ENCODE measurements around the gene GPR179. TPM values are rescaled to one million over a fixed set of nuclear protein-coding genes. Genes with fewer than 3 reads are reported as not detected.

Gene GPR179
- total and polyA plus RNA-seq, 2 donors (not counting 3 experiments of a cell fraction or from before 2014, with no cell fraction given): not detected

DNA sequence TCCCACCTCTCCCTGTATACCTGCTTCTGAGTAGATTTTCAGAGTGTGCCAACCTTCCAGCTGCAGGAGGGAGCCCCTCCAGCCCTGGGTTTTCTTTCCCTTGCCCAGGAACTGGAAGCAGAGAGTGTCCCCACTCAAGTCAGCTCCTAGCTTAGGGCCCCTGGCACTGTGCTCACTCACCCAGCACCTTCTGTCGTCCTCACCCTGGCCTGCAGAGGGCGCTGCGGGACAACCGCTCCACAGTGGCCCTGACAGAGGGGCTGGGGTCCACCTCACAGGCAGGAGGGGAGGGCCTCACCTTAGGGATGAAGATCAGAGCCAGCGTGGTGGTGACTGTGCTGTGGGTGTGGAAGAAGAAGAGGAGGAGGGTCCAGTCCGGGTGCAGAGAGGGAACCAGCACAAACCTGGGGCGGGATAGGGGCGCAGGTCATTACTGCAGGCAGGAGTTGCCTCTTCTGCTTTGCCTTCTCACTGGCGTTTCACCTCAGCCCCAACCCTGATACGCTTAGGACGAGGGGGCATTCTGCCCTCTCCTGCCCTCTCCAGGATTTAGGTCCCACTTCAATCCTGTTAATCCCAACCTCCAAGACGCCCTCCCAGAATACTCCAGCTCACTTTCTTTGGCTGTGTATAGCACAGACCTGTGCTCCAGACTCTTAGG, 10.0 kb downstream of the GPR179 start:
- CTCF ChIA-PET: interaction anchor here (0.6 to 6.6 kb wide), 18 partner anchors 8 to 224 kb away, joined by 3 to 63 read pairs (median 5); no protein-coding TSS in a partner anchor
- DNase-seq (ENCODE audit: low read depth, low spot score): peak; percentile 33
- intact Hi-C loops (cut with micrococcal nuclease) (no loop called here), dilution Hi-C loops (cut with MboI; ENCODE audit: extremely low pct_ligation_motif_present, low sequenced_read_pairs) (no loop called here)
- Histone ChIP-seq H3K9me3 (replicated peaks; ENCODE audit: control insufficient read depth, insufficient read depth, low read length) (no peaks in the 10 kb centered on the region), H3K4me1 (ENCODE audit: control insufficient read depth, extremely low read depth, insufficient read depth, low read length) (no peaks in the 10 kb centered on the region), H3K79me2 (ENCODE audit: control insufficient read depth, insufficient read depth, low read length) (no peaks in the 10 kb centered on the region), H3K9me1 (replicated peaks; ENCODE audit: control insufficient read depth, extremely low read depth, insufficient read depth, low read length) (no peaks in the 10 kb centered on the region), H4K20me1 (replicated peaks; ENCODE audit: control insufficient read depth, extremely low read depth, insufficient read depth, low read length) (no peaks in the 10 kb centered on the region), H3K9ac (replicated peaks; ENCODE audit: extremely low read depth, insufficient read depth, low read length) (no peak overlapping the region), H3K27ac (ENCODE audit: insufficient read depth, low read depth, low read length) (no peak overlapping the region), H3K36me3 (ENCODE audit: control insufficient read depth in 2 of 2, extremely low read depth in 1 of 2, insufficient read depth in 2 of 2, low read length in 2 of 2) (no peaks in the 10 kb centered on the region), H3K4me2 (ENCODE audit: insufficient read depth, low read length) (no peak overlapping the region), H3K4me3 (replicated peaks in 1 of 3; ENCODE audit: insufficient read depth in 1 of 3, low read depth in 1 of 3, low read length in 3 of 3) (no peak overlapping the region), H3K27me3 (ENCODE audit: control insufficient read depth in 2 of 2, insufficient read depth in 2 of 2, low read length in 2 of 2) (no peaks in the 10 kb centered on the region), H2AFZ (ENCODE audit: low read depth, low read length) (no peak overlapping the region)
- POLR2A ChIA-PET: no interaction called here
- FAIRE-seq: no peak
- TF ChIP-seq, protein P1, sequence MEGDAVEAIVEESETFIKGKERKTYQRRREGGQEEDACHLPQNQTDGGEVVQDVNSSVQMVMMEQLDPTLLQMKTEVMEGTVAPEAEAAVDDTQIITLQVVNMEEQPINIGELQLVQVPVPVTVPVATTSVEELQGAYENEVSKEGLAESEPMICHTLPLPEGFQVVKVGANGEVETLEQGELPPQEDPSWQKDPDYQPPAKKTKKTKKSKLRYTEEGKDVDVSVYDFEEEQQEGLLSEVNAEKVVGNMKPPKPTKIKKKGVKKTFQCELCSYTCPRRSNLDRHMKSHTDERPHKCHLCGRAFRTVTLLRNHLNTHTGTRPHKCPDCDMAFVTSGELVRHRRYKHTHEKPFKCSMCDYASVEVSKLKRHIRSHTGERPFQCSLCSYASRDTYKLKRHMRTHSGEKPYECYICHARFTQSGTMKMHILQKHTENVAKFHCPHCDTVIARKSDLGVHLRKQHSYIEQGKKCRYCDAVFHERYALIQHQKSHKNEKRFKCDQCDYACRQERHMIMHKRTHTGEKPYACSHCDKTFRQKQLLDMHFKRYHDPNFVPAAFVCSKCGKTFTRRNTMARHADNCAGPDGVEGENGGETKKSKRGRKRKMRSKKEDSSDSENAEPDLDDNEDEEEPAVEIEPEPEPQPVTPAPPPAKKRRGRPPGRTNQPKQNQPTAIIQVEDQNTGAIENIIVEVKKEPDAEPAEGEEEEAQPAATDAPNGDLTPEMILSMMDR (IDR thresholded peaks at IDR 0.05; ENCODE audit: extremely low read depth in 1 of 2, insufficient read depth in 1 of 2, low read depth in 1 of 2, low read length in 2 of 2): peak; percentile 73 to 75
- no peak for TF ChIP-seq MYC (IDR thresholded peaks at IDR 0.05; ENCODE audit: low read depth, low read length)
- BruUV-seq (replicated peaks): no TSS peak

DNA sequence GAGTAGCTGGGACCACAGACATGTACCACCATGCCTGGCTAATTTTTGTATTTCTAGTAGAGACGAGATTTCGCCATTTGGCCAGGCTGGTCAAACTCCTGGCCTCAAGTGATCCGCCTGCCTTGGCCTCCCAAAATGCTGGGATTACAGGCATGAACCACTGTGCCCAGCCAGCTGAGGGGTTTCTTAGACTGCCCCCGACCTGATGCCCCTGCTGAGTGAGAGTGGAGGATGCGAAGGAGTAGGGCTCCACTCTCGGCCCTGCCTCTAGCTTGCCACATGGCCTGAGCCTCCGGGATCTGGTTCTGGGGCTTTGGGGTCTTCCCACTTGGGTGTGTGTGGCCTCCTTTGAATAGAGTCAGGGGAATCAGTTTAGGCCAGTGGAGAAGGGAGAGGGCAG, 11.0 kb downstream of the GPR179 start:
- H3K36me3 ChIP-seq (ENCODE audit: control insufficient read depth in 2 of 2, extremely low read depth in 1 of 2, insufficient read depth in 2 of 2, low read length in 2 of 2): no peaks in the 10 kb centered on the region
- POLR2A ChIA-PET: interaction anchor here (0.6 kb wide), 1 partner anchor 106 kb away, joined by 5 read pairs; no protein-coding TSS in a partner anchor
- H3K27ac ChIP-seq (ENCODE audit: insufficient read depth, low read depth, low read length): no peak overlapping the region
- H3K9me3 ChIP-seq (replicated peaks; ENCODE audit: control insufficient read depth, insufficient read depth, low read length): no peaks in the 10 kb centered on the region
- H3K4me2 ChIP-seq (ENCODE audit: insufficient read depth, low read length): no peak overlapping the region
- FAIRE-seq (no peak), DNase-seq (ENCODE audit: low read depth, low spot score) (no peak)
- no TSS peak for BruUV-seq (replicated peaks)
- CTCF ChIA-PET: interaction anchor here (0.7 to 6.6 kb wide), 8 partner anchors 11 to 225 kb away, joined by 3 to 63 read pairs (median 8); no protein-coding TSS in a partner anchor
- H3K9ac ChIP-seq (replicated peaks; ENCODE audit: extremely low read depth, insufficient read depth, low read length): no peak overlapping the region
- dilution Hi-C loops (cut with MboI; ENCODE audit: extremely low pct_ligation_motif_present, low sequenced_read_pairs) (no loop called here), intact Hi-C loops (cut with micrococcal nuclease) (no loop called here)
- H3K4me1 ChIP-seq (ENCODE audit: control insufficient read depth, extremely low read depth, insufficient read depth, low read length): no peaks in the 10 kb centered on the region
- TF ChIP-seq GATA2 (IDR thresholded peaks at IDR 0.05; ENCODE audit: insufficient read depth, insufficient read length, low read depth, low read length) (no peak), POLR2AphosphoS5 (IDR thresholded peaks at IDR 0.05; ENCODE audit: insufficient read depth, low read depth, low read length) (no peak), MYC (IDR thresholded peaks at IDR 0.05; ENCODE audit: low read depth, low read length) (no peak), JUN (IDR thresholded peaks at IDR 0.05; ENCODE audit: borderline replicate concordance, insufficient read depth, insufficient read length, low read depth) (no peak), FOS (IDR thresholded peaks at IDR 0.05; ENCODE audit: borderline replicate concordance, insufficient read depth, low read length) (no peak), EZH2 (IDR thresholded peaks at IDR 0.05; ENCODE audit: borderline replicate concordance, low read depth, low read length, severe bottlenecking) (no peak), POLR2A (IDR thresholded peaks at IDR 0.05; ENCODE audit: low read depth, low read length) (no peak)
- TF ChIP-seq, protein P2, sequence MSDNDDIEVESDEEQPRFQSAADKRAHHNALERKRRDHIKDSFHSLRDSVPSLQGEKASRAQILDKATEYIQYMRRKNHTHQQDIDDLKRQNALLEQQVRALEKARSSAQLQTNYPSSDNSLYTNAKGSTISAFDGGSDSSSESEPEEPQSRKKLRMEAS (IDR thresholded peaks at IDR 0.05; ENCODE audit: insufficient read depth, insufficient read length): no peak
- TF ChIP-seq, protein P1 (IDR thresholded peaks at IDR 0.05; ENCODE audit: extremely low read depth in 1 of 2, insufficient read depth in 1 of 2, low read depth in 1 of 2, low read length in 2 of 2): no peak
- no peak overlapping the region for H2AFZ ChIP-seq (ENCODE audit: low read depth, low read length)
- H4K20me1 ChIP-seq (replicated peaks; ENCODE audit: control insufficient read depth, extremely low read depth, insufficient read depth, low read length): no peaks in the 10 kb centered on the region
- no peak overlapping the region for H3K4me3 ChIP-seq (replicated peaks in 1 of 3; ENCODE audit: insufficient read depth in 1 of 3, low read depth in 1 of 3, low read length in 3 of 3)
- H3K9me1 ChIP-seq (replicated peaks; ENCODE audit: control insufficient read depth, extremely low read depth, insufficient read depth, low read length): no peaks in the 10 kb centered on the region
- H3K79me2 ChIP-seq (ENCODE audit: control insufficient read depth, insufficient read depth, low read length): no peaks in the 10 kb centered on the region
- H3K27me3 ChIP-seq (ENCODE audit: control insufficient read depth in 2 of 2, insufficient read depth in 2 of 2, low read length in 2 of 2): peaks cover 0 to 3% of the 10 kb centered on the region in 2 experiments

Data from endothelial cell of umbilical vein (primary cell).